Measurements from ENCODE around the gene TIGIT.
A peak's percentile ranks its signal among the peaks of the same experiment; 100 is the strongest.
"Not testable (repeated sequence)": the region's sequence is repeated elsewhere in the genome, so short reads cannot be mapped to it uniquely, and the experiment has no call there.

The TIGIT gene

GRCh38 chr3:114293838-114294535, at the start of gene TIGIT:
Gene TIGIT (plus strand): TSS chr3:114294028. CDS start chr3:114294062, 34 bp downstream.
- DNase-seq, result no peak

DNA sequence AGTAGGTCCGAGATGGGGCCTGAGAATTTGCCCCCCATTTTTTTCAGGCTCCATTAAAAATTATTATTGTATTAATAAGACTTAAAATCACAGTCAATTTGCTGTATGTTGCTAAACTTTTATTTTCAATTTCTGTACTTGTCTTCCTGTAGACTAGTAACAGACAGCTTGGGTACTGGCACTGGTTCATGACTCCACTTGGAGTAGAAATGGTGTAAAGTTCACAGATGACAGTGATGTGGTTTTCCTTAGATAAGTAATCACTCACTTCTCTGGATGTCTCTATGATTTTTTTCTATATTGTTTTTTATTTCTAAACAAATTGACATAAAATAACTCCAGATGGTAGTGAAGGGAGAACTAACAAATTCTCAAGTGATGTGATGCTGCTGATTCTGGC, 40.9 kb upstream of the TIGIT start:
- no peak for DNase-seq

GRCh38 chr3:114253505-114253904, 40.3 kb upstream of the TIGIT start:
- no peak for DNase-seq

DNA sequence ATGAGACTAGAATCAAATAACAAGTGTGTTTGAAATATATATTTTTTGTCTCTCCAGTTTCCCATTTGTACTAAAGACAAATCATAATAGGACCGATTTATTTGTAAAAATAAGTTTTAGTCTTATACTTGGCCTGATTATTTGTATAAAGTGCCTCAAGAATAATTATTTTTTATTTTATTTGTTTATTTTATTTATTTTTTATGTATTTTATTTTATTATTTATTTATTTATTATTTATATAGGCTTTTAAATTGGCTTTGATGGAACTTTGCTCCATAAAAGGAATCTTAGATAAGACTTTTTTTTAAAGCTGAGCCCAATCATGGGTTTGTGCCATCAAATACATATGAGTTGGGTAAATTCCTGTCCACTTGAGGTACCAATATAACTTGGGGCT, 34.3 kb upstream of the TIGIT start:
- DNase-seq, result no peak

DNA sequence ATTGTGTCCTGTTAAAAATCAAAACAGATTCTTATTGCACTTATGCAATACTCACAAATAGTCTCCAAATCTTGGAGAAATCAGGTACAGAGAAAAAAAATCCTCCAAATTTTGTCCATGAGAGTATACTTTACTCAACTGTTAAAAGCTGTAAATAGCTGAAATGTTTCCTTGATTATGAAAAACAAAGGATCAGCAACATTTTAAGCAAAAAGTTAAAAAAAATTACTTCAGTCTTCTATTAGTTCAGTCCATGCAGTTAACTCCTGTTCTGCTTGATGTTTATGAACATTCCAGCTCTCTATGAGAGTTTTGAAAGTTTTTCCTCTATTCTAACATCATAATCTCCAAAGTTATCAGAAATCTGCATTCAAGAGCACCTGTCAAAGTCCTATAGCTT, 33.7 kb upstream of the TIGIT start:
- DNase-seq, result no peak

DNA sequence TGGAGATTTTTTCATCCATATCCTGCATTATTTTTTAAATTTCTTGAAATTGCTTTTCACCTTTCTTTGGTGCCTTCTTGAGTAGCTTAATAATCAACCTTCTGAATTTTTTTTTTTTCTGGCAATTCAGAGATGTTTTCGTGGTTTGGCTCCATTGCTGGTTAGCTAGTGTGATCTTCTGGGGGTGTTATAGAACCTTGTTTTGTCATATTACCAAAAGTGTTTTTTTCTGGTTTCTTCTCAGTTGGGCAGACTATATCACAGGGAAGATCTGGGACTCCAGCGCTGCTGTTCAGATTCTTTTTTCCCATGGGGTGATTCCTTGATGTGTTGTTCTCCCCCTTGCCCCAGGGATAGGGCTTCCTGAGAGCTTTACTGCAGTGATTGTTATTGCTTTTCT, 23.8 kb upstream of the TIGIT start:
- DNase-seq, result no peak

DNA sequence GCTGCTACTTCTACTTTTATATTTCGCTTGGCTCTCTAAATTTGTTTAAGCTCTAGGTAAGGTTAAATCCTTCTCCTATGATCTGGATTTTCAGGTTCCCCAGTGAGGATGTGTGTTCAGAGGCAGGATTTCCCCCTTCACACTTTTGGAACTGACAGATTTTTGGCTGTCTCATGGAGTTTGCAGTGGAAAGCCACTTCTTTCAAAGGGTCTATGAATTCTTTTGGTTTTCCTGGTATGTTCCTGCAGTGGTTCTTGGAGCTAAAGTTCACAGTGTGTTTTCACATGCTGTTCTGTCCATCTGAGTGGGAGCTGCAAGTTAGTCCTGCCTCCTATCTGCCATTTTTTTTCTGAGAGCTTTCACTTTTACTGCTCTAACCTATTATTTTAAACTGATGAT, 21.6 kb upstream of the TIGIT start:
- no peak for DNase-seq

DNA sequence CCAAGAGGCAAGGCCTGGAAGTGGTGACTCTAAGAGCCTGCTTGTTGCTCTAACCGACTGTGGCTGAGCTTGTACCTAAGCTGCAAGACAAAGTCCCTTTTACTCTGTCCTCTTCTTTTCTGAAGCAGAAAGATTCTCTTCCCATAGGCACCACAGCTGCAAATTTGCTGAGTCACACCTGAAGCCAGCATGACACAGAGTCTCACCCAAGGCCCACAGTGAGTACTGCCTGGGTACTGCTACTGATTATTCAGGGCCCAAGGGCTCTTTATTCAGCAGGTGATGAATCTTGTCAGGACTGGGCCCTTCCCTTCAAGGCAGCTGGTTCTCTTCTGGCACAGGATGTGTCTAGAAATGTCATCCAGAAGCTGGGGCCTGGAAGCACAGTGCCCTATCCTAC, 18.9 kb upstream of the TIGIT start:
- DNase-seq, result no peak

- not testable (repeated sequence) for DNase-seq
Measured at GRCh38 chr3:114276856-114277255, 17.0 kb upstream of the TIGIT start.

DNA sequence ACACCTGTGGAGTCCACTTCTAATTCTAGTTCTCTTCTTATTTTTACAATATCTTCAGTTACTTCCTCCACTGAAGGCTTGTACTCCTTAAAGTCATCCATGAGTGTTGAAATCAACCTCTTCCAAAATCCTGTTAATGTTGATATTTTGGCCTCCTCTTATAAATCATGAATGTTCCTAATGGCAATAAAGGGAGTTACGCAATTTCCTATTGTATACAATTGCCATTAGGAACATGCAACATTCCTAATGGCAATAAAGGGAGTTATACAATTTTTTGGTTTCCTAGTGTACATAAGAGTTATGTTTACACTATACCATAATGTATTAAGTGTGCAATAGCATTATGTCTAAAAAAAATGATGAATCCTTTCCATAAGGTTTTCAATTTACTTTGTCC, 9.2 kb upstream of the TIGIT start:
- no peak for DNase-seq

DNA sequence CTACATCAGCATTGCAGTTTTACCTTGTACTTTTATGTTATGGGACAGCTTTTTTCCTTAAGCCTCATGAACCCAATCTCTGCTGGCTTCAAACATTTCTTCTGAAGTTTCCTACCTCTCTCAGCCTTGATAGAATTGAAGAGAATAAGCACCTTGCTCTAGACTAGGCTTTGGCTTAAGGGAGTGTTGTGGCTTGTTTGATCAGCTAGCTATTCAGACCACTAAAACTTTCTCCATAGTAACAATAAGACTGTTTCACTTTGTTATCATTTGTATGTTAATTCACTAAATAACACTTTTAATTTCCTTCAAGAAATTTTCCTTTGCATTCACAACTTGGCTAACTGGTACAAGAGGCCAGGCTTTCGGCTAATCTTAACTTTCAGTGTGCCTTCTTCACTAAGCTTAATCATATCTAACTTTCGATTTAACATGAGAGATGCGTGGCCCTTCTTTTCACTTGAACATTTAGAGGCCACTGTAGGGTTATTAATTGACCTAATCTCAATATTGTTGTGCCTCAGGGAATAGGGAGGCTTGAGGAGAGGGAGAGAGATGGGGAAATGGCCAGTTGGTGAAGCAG, 8.1 kb upstream of the TIGIT start:
- no peak for DNase-seq

DNA sequence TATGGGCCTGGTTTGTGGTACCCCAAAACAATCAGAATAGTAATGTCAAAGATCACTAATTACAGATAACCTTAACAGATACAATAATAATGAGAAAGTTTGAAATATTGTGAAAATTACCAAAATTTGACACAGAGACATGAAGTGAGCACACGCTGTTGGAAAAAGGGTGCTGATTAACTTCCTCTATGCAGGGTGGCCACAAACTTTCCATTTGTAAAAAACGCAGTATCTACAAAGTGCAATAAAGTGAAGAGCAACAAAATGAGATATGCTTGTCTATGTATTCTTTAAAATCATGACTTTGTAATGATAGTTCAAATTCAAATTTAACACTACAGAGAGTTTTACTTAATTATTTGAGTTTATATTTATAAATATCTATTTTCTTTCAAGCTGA, 7.6 kb upstream of the TIGIT start:
- no peak for DNase-seq

DNA sequence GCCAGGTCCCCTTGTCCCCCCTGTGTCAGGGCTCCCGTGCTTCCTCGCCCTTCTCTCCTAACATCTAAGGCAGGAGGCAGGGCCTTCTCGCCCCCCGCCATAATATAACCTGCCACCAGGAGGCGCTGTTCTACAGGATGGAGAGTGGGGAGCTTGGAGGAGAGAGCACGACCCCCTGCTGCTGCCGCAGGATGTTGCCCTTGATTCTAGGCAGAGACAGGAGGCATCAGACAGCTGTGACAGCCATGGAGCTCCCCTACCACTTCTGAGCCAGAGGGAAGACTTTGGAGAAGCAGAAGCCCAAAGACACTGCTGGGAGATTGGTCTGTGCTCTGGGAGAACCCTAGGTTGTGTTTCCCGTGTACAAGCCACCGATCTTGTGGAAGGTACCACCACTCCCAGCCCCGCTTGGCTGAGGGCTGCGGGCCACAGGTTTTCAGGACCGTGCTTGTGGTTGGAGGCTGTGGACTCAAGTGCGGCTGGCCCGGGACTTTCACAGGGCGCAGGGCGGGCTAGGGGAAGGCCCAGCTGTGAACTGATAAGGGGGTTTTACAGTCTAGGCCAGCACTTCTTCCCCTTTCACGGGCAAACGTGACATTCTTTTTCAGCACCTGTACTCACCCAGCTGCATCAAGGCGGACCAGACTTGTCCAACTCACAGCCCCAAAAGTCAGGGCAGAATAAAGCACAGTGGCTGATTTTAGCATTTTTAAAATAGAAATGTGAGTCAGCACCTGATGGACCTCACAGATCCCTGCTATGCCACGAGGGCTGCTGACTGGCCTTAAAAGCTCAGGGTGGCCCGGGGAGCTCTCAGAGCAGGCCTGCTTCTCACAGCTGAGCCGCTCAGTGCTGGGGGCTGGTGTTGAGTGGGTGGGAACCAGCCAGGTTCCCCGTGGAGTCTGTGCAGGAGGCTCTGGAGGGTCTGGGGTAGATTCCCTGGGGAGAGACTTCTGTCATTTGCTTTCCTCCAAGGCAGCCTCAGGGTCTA, 2.6 kb upstream of the TIGIT start:
- DNase-seq, result peak; percentile 28 to 40

GRCh38 chr3:114294940-114295480, 1.2 kb downstream of the TIGIT start:
- no peak for DNase-seq

- DNase-seq, result no peak
Measured at GRCh38 chr3:114295946-114296345, 2.1 kb downstream of the TIGIT start.

- peak; percentile 5 to 11 for DNase-seq
Measured at GRCh38 chr3:114299421-114299820, 5.6 kb downstream of the TIGIT start.

DNA sequence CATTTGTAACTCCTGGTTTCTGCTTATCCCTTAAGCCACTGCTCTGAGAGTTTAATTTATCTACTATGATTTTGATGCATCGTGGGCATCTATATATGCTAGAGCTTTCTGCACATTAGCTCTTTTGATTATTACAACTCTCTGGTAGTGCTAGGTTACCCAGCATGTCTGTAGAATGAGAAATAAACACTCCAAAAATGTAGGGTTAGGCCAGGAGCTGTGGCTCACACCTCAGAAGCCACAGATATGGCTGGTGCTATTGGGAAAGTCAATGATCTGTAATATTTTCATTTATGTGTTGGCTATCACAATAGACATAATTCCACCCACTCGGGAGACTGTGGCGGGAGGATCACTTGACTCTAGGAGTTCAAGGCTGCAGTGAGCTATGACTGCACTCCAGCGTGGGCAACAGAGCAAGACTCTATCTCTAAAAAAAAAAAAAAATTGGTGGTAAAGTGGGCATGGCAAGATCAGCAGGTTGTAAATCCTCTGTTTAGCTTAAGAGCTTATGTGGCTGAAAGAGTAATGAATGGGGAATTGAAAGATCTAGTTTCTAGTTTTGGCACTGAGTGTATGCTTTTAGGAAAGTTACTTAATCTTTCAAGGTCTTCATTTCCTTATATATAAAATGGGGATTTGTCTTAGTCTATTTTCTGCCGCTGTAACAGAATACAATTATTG, 6.3 kb downstream of the TIGIT start:
- DNase-seq, result no peak

DNA sequence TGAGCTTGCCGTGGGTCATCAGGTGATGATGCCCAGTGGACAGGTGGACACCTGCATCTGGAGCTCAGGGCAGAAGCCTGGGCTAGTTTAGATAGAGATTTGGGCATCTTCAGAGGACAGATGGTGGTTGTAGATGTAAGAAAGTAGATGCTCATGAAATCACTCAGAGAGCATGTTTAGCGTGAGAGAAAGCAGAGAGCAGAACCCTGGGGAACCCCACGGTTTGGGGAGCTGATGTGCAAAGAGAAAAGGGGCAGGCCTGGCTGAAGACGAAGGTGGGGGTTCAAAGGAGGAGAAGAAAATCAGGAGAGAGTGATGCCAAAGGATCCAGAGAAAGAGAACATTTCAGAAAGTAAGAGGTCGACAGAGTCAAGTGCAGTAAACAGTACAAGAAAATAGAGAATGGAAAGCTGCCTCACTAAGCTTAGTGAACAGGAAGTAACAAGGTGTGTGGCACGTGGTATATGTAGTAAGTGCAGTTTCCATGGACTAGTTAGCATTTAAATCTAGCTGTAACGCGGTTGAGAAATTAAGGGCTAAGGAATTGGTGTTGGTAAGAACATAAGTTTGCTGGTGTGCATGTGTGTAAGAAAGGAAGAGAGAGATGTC, 13.5 kb downstream of the TIGIT start:
- DNase-seq, result no peak

DNA sequence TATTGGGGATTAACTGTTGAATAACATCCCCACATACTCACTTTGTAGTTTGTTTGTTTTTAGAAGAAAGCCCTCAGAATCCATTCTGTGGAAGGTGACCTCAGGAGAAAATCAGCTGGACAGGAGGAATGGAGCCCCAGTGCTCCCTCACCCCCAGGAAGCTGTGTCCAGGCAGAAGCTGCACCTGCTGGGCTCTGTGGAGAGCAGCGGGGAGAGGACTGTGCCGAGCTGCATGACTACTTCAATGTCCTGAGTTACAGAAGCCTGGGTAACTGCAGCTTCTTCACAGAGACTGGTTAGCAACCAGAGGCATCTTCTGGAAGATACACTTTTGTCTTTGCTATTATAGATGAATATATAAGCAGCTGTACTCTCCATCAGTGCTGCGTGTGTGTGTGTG, 14.0 kb downstream of the TIGIT start:
- no peak for DNase-seq

- DNase-seq, result no peak
Measured at GRCh38 chr3:114308377-114308776, 14.5 kb downstream of the TIGIT start.

- no peak for DNase-seq
Measured at GRCh38 chr3:114308830-114309229, 15.0 kb downstream of the TIGIT start.

DNA sequence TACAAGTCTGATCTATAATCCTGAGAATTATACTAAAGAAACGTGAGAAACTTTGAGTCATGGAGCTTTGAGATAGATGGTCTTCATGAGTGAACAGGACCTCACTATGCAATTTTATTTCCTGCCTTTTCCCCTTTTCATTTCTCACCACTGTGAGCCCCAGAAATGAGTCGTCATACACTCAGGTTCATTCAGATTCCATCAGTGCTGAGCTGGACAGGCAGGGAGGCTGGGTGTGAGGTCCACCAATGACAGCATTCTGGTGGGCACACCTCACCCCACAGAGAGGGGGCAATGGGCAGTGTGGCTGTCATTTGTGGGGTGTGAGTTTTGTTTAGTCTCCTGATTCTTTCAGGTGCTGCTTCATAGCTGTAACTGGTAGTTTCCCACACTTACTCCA, 16.9 kb downstream of the TIGIT start:
- no peak for DNase-seq
